CD4-positive, alpha-beta T cell treated with Interleukin-21 for 1 hour (primary cell): Measurements from ENCODE around the gene VRK1.
A peak's percentile ranks its signal among the peaks of the same experiment; 100 is the strongest.
"Not testable (repeated sequence)": the region's sequence is repeated elsewhere in the genome, so short reads cannot be mapped to it uniquely, and the experiment has no call there.

Source experiments
- DNase-seq: peaks from one replicate; pipeline ENCODE4 v3.0.0-alpha.2; 2020

The VRK1 gene, protein sequence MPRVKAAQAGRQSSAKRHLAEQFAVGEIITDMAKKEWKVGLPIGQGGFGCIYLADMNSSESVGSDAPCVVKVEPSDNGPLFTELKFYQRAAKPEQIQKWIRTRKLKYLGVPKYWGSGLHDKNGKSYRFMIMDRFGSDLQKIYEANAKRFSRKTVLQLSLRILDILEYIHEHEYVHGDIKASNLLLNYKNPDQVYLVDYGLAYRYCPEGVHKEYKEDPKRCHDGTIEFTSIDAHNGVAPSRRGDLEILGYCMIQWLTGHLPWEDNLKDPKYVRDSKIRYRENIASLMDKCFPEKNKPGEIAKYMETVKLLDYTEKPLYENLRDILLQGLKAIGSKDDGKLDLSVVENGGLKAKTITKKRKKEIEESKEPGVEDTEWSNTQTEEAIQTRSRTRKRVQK

DNA sequence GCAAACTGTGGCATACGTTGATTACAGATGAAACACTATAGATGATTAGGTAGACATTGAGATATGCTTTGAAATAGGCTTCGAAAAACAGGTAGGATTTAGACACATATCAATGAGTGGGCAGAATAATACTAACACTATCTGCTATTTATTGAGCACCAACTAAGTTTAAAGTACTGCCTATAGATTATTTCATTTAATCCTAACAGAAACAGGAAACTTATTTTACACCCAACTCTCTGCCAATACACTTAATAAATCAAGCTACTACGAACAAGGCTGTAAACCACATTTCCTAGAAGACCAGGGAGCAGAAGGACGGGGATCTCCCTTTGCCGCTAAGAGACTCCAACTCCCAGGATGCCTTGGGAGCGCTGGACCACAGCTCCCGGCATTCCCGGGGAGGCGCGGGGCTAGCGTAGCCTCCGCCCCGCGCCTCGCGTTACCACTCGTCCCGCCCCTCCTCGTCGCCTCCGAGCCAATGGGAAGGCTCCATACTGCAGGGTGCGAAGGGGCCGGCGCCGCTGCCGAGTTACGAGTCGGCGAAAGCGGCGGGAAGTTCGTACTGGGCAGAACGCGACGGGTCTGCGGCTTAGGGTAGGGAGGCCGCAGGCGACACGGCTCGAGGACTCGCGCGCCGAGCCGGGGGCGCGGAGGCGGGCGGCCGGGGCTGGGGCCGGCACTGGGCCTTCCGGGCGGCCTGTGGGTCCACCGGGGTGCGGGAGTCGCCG, at the start of gene VRK1:
Gene VRK1, plus strand, starts transcription at position 532 of the 731 bp plus-strand sequence. CDS start 36,090 bp downstream, outside the sequence.
- peak; percentile 96 for DNase-seq

DNA sequence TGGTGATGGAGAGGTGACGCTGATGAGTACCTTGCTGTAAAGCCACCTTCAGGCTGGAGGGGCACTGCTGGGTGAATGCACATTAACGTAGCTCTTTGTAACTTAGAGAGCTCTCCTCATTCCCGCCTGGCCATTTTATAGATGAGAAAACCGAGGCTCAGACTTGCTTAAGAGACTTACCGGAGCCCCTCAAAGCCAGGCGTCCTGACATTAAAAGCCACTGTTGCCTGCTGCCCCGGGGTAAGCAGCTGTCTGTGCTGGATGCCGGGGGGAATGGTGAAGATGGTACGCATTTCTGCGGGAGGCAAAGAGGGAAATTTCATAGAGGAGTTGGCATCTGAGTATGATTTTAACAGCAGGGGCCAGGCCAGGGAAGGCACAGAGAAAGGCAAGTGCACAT, 49.6 kb upstream of the VRK1 start:
- no peak for DNase-seq

DNA sequence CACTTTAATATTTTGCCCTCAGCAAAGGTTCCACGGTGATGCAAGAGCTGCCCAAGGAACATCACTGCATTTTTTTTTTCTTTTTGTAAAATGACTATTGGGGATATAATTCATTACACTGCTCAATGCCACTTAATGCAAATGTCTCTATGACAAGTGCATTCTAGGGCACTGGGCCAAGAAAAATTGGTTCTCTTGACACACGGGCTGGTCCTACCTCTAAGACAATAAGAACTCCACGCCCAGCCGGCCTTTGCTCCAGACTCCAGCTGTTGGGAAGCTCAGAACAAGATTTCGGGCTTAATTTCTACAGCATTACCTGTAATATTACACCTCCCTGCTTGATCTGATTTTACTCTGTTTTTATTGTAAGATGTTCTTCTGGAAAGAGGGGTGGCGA, 48.8 kb upstream of the VRK1 start:
- DNase-seq, result no peak

DNA sequence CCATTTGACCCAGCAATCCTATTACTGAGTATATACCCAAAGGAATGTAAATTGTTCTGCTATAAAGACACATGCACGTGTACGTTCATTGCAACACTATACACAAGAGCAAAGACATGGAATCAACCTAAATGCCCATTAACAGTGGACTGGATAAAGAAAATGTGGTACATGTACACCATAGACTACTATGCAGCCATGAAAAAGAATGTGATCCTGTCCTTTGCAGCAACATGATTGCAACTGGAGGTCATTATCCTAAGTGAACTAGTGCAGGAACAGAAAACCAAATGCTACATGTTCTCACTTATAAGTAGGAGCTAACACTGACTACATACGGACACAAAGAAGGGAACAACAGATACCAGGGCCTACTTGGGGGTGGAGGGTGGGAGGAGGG, 45.7 kb upstream of the VRK1 start:
- no peak for DNase-seq

DNA sequence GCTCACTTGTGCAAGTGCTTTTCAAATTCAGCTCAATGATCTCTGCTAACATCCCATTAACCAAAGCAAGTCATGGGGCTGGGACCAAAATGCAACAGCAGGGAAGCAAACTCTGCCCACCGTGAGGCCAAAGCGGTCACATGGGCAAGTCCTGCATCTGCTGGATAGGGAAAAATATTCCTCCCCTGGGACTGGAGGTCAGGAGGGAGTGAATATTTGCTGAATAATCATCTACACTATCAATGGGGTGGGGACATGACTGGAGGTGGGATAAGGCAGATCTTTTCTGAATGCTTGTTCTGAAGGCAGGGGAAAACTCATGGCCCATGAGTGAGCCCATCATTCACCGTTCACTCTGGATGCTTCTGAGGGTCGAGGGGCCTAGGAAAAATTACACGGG, 45.1 kb upstream of the VRK1 start:
- no peak for DNase-seq

DNA sequence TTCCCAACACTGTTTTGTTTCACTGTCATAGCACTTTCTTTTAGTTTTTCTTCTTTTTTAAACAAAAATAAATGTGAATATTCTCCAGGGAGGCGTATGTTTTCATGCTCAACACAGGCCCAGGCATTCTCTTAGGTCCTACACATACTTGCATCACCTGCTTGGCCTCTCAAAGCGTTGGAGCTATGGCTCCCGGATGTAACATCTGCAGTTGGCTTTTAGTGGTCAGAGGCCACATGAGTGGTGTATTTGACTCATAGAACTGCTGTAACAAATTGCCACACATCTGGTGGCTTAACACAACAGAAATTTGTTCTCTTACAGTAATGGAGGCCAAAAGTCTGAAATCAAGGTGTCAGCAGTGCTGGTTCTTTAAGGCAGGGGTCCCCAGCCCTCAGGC, 44.6 kb upstream of the VRK1 start:
- no peak for DNase-seq

DNA sequence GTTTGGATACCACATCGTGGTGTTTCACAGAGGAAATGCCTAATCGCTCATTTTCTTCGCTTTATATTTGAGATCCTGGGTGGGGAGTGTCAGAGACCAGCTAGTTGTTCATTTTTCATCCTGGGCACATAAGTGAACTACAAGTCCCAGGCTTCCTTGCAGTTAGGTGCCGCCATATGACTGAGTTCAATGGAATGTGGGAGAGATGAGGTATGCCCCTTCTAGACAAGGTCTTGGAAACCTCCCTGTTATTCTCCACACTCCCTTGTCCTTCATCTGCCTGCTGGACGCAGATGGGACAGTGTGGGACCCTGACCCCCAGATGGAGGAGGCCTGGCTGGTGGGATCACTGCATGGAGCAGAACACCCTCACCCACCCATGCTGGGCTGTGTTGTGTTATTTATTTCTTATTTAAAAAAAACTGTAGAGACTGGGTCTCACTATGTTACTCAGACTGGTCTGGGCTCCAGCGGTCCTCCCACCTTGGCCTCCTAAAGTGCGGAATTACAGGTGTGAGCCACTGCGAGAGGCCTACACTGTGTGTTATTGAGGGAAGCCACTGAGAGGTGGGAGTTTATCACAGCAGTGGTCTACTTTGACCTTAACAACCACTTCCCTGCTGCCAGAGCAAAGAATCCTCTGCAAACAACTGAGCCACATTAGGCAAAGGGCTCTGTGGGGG, 42.9 kb upstream of the VRK1 start:
- no peak for DNase-seq

DNA sequence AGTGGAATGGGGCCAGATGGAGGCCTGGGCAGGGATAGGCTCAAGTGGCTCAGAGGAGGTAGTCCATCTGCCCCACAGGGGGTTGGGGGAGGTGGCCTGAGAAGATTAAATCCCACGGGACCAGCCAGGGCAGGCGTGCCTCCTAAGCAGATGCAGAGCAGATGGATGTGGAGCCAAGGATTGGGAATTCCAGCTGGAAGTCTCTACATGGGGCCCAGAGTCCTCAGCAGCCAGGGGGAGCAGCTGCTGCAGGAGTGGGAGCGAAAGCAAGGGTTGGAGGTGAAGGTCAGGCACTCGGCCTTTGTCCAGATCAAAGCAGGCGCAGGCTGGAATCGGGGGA, 42.4 kb upstream of the VRK1 start:
- no peak for DNase-seq

DNA sequence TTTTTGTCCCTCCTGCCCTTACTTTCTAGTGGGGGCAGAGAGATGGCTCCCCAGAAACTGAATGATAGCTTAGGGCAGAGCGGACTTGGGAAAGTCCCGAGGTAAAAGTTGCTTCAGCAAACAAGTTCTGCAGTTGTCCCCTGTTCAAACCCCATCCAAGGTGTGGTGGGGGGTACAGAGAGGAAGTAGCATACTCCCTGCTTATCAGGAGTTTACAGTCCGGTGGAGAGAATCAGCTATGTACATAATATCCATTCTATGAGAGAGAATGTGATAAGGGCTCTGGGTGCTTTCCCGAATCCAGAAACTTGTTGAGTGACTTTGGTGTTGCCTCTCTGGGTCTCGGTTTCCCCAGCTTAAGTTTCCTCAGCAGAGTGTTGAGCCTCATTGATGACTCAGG, 40.4 kb upstream of the VRK1 start:
- no peak for DNase-seq

DNA sequence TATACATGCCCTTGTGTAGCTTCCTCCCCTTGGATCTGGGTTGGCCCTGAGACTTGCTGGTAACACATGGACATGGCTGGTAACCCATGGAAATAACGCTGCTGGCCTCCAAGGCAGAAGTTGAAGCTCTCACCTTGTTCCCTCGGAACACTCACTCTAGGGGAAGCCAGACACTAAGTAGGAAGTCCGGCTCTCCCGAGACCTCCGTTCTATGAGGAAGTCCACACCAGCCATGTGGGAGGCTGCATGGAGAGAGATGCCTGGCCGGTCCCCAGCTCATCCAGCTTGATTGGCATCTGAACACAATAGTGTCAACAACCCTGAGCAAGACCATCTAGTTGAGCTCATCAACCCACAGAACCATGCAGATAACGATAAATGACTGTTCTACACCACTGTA, 39.7 kb upstream of the VRK1 start:
- no peak for DNase-seq

DNA sequence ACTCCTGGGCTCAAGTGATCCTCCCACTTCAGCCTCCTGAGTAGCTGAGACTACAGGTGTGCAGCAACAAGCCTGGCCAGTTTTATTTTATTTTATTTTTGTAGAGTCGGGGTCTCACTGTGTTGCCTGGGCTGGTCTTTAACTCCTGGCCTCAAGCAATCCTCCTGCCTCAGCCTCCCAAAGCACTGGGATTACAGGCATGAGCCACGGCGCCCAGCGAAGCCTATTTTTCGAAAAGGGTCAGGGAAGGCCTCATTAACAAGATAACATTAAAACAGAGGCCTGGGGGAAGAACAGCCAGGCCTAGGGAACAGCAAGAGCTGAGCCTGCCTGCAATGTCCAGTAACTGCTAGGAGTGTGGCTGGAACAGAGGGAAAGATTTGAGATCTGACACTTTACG, 36.1 kb upstream of the VRK1 start:
- DNase-seq, result no peak

DNA sequence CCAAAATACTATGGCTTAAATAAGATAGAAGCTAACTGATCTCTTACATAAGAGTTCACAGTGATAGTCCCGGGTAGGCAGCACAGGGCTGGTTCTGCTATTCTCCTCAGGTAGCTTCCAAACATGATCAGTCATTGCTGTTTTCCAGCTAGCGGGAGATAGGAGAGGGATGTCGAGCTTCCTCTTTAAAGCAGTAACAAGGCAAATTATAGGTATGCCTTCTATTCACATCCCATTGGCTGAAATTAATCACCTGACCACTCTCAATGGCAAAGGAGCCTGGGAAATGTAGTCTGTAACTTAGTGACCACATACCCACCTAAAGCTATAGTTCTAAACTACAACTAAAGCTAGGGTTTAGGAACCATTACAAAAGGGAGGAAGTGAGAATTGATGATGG, 34.5 kb upstream of the VRK1 start:
- peak; percentile 81 for DNase-seq

DNA sequence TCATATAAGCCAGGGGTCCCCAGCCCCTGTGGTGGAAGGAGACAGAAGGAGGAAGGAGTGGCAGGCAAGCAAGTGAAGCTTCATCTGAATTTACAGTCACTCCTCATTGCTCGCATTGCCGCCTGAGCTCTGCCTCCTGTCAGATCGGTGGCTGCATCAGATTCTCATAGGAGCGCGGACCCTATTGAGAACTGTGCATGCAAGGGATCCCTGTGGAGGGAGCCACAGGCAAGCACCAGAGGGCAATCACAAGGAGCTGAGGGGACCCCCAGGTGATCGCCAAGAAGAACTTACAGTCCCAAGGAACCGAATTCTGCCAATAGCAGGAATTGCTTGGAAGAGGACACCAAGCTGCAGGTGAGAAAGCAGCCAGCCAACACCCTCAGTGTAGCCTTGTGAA, 33.2 kb upstream of the VRK1 start:
- no peak for DNase-seq

DNA sequence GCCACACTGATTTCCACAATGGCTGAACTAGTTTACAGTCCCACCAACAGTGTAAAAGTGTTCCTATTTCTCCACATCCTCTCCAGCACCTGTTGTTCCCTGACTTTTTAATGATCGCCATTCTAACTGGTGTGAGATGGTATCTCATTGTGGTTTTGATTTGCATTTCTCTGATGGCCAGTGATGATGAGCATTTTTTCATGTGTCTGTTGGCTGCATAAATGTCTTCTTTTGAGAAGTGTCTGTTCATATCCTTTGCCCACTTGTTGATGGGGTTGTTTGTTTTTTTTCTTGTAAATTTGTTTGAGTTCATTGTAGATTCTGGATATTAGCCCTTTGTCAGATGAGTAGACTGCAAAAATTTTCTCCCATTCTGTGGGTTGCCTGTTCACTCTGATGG, 32.0 kb upstream of the VRK1 start:
- not testable (repeated sequence) for DNase-seq

DNA sequence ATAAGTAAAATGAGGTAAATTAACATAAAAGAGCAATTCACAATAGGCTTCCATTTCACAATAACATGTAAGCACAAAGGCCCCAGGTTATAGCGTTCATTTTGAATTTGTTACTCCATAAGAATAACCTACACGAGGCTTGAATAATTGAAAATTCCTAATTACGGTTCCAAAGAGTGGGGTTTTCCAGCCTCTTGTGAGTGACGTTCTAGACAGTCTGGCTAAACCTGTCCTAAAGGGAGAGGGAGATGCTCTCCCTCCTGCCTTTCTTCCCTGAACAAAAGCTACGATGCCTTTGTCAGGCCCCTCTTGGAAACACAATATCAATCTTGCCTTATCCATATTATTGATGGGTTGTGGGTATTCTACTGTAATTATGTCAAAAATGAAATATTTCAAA, 24.3 kb upstream of the VRK1 start:
- DNase-seq, result no peak

DNA sequence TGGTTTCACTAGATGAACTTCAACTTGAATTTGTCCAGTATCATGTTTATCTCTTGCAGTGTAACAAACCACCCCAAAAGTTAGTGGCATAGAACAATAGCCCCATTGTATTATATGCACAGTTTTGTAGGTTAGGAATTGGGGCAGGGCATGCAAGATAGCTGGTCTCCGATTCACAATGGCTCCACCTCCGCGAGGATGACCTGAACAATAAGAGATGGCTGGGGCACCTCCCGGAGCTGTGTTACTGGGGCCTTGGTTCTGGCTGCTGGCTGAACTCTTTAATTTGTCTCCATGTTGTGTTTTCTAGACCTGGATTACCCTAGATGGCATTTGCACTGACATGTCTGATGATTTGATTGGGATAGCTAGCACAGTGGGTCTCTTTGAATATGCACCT, 20.4 kb upstream of the VRK1 start:
- no peak for DNase-seq

DNA sequence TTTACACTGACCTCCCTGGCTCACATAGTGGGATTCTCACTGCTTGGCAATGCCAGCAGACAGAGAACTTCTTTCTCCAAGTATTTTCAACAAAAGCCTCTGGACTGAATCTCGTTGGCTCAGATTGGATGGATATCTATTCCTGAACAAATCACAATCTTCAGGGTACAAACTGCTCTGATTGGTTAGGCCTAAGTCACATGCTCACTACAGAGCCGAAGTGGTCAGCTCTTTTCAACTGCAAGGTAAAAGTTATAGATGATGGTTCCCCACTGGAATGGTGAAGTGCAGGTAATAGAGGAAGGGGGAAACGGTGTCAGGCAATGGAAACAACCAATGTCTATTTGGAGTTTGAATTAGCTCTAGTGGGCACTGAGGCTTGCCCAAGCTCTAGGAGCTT, 16.7 kb upstream of the VRK1 start:
- no peak for DNase-seq

DNA sequence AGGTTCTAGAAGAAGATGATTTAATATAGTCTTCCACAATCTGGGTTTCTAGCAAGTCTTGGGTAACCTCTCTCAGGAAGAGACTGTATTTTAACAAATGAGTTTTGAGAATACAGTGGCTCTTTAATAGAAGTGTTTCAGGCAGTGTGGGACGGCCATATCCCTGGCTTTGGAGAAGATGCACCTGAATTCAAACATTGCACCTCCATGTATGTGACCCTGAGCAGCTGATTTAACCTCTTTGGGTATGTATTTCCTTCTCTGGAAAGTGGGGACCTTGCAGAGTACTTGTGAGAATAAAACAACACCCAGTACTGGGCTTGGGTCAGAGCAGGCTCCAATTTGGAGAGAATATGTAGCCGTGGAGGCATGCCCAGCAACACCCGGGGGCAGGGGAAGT, 15.8 kb upstream of the VRK1 start:
- DNase-seq, result no peak

DNA sequence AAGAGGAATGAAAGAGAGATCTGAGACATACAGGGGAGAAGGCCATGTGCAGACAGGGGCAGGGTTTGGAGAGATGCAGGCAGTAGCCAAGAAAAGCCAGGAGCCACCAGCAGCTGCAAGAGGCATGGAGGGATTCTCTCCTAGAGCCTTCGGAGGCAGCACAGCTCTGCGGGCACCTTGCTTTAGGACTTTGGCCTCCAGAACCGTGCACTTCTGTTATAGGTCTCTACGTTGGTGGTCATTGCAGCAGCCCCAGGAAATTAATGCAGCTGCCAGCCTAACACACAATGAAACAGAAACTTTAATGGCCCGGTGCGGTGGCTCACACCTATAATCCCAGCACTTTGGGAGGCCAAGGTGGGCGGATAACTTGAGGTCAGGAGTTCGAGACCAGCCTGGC, 14.7 kb upstream of the VRK1 start:
- no peak for DNase-seq

DNA sequence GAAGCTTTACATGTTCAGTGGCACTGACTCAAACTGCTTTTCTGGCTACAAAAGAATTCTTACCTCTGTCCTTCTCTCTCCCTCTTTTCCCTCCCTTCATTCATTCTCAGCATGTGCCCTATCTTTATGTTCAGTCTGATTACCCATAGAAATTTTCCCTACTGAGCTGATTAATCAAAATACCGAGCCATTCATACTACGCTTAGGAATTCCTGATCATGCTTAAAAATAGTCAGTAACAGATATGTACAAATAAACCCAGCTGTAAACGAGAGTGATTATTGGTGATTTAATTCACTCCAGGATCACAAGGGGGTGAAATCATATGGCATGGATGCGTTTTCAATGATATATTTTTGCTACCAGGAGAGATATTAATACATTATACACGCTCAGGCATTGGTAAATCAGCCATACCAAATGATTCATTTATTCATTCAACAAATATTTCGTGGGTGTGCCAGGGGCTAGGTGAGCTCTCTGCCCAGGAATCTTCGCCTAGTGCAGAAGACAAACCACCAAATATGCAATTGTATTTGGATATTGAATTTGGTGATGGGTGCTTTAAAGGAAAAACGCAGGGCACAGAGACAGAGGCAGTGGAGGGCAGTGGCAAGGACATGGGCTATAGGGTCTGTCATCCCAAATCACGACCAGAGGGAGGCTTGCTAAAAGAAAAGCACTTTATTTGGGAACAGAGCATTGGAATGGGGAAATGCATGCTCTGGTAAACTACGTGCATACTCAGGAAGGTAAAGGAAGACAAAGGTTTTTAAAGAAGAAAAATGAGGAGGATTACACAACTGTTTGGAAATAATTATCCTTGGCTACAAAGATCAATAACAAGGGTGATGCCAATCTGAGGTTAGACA, 13.9 kb upstream of the VRK1 start:
- DNase-seq, result no peak

DNA sequence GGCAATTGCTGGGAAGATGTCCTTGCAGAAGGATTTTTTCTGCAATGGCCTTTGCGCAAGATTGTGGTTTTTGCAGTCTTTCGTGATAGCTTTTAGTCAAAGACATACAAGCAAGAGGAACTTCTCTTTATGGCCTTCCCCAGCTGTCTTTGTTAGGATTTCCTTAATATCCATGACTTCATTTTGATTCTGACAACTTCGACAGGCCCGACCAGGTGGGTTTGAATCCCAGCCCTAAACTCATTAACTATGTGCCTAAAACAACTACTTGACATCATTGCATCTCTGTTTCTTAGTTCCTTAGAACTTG, 13.3 kb upstream of the VRK1 start:
- no peak for DNase-seq

DNA sequence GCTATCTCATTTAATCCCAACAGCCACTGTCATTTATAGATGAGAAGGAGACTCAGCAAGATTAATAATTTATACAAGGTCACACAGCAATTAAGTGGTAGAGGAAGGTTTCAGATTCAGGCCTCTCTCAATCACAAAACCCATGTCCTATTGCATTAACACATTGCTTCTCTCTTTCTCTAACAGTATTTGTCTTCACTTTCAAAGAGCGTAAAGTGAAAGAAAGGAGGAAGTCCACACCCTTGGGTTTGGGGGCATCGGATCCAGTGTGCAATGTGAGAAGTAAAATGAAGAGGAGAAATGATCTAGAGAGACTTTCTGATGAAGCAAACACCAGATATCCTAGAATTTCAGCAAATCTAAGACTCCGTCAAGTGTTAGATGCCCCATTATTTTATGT, 7.0 kb upstream of the VRK1 start:
- no peak for DNase-seq

DNA sequence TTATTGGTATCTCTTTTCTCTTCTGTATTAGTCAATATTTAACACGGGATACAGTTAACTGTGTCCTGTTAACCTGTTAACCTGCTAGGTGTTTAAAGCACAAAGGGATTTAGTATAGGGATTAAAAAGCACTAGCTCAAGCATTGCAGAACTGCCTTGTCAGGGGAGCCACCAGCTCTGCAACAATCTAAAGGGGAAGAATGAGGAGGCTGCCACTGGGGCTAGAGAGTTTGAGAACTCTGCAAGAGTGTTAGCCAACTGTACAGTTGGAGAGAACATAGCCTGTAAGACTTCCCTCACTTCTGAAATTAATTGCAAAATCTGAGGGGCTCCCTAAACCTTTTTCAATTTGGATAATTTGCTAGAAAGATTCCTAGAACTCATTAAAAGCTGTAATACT, 6.5 kb upstream of the VRK1 start:
- no peak for DNase-seq
